H1 (cell line): ENCODE measurements around the gene MGRN1. TPM values are rescaled to one million over a fixed set of nuclear protein-coding genes. Genes with fewer than 3 reads are reported as not detected.

Source experiments
- CTCF ChIA-PET: fragments of 300-600 bp; sonication (Branson Sonifier 250); formaldehyde crosslinking; loops from one replicate; lab custom pipeline; 2021; ENCODE audit not compliant: partially characterized antibody; lab: Charles Lee
- POLR2A ChIA-PET: fragments of 300-600 bp; sonication (Branson Sonifier 250); formaldehyde crosslinking; loops from one replicate; lab custom pipeline; 2021; ENCODE audit warnings: inconsistent platforms; ENCODE audit not compliant: partially characterized antibody; lab: Charles Lee
- DNase-seq, 2 experiments: peaks; one replicate each; pipeline versions ENCODE4 v3.0.0 to v3.0.0-alpha.2; 2010 to 2022; ENCODE audit warnings: low spot score in 2 of 2, low read depth in 1 of 2, mixed read lengths in 1 of 2
- FAIRE-seq: peaks from 2 replicates; lab custom pipeline; 2011; peaks lifted over from hg19 to GRCh38; lab: Jason Lieb, UNC
- H2AFZ ChIP-seq: 2 replicates; pipeline ENCODE4 v1.8.1; 2012; ENCODE audit warnings: low read length, inconsistent platforms
- H2AK5ac ChIP-seq: 2 replicates; pipeline ENCODE4 v1.6.1; 2013; ENCODE audit warnings: low read depth, low read length
- H2BK120ac ChIP-seq: replicated peaks from 2 replicates; pipeline ENCODE3; 2013; ENCODE audit warnings: low read depth, low read length, inconsistent platforms
- H2BK12ac ChIP-seq: 2 replicates; pipeline ENCODE4 v1.6.1; 2013; ENCODE audit warnings: low read depth, low read length
- H2BK15ac ChIP-seq: 2 replicates; pipeline ENCODE4 v1.6.1; 2013; ENCODE audit warnings: low read length
- H2BK20ac ChIP-seq: 2 replicates; pipeline ENCODE4 v1.6.1; 2013; ENCODE audit warnings: low read length
- H2BK5ac ChIP-seq: 2 replicates; pipeline ENCODE4 v1.6.1; 2013; ENCODE audit warnings: low read depth, low read length
- H3K14ac ChIP-seq: 2 replicates; pipeline ENCODE4 v1.6.1; 2013; ENCODE audit warnings: inconsistent platforms; ENCODE audit not compliant: insufficient read length
- H3K18ac ChIP-seq: 2 replicates; pipeline ENCODE4 v1.6.1; 2013; ENCODE audit warnings: low read length; ENCODE audit errors: extremely low read depth
- H3K23ac ChIP-seq: 2 replicates; pipeline ENCODE4 v1.6.1; 2013; ENCODE audit warnings: inconsistent platforms; ENCODE audit not compliant: insufficient read length
- H3K23me2 ChIP-seq: 2 replicates; pipeline ENCODE4 v1.6.1; 2013; ENCODE audit warnings: low read depth, low read length
- H3K27ac ChIP-seq: 2 replicates; pipeline ENCODE4 v1.6.1; 2011; ENCODE audit warnings: low read depth, low read length, inconsistent platforms
- H3K27me3 ChIP-seq, 4 experiments: replicated peaks in 1 of 4; 1 replicate in 1 of 4; 2 replicates in 3 of 4; pipeline versions ENCODE4 v1.6.1 to v1.8.1; 2011 to 2013; ENCODE audit warnings: low read length in 3 of 4, mild to moderate bottlenecking in 3 of 4, inconsistent platforms in 2 of 4, mixed read lengths in 2 of 4, moderate library complexity in 1 of 4; ENCODE audit not compliant: control insufficient read depth in 3 of 4, insufficient read depth in 3 of 4; ENCODE audit errors: extremely low read depth in 1 of 4
- H3K36me3 ChIP-seq, 4 experiments: 2 replicates each; pipeline versions ENCODE4 v1.6.1 to v1.8.1; 2011 to 2013; ENCODE audit warnings: mild to moderate bottlenecking in 4 of 4, low read length in 3 of 4, moderate library complexity in 2 of 4, control low read depth in 1 of 4, inconsistent platforms in 1 of 4; ENCODE audit not compliant: insufficient read depth in 4 of 4, control insufficient read depth in 2 of 4
- H3K4ac ChIP-seq: replicated peaks from 2 replicates; pipeline ENCODE3; 2013; ENCODE audit warnings: low read length, low read depth, mixed read lengths, inconsistent platforms; ENCODE audit not compliant: insufficient read length
- H3K4me1 ChIP-seq, 4 experiments: replicated peaks in 1 of 4; 1 replicate in 1 of 4; 2 replicates in 3 of 4; pipeline versions ENCODE4 v1.6.1 to v1.8.1; 2011 to 2013; ENCODE audit warnings: low read length in 3 of 4, inconsistent platforms in 2 of 4, mixed read lengths in 1 of 4; ENCODE audit not compliant: insufficient read depth in 4 of 4, control insufficient read depth in 3 of 4
- H3K4me2 ChIP-seq, 2 experiments: 2 replicates each; pipeline versions ENCODE4 v1.6.1 to v1.8.1; 2011 to 2013; ENCODE audit warnings: low read depth in 2 of 2, low read length in 2 of 2, control low read depth in 1 of 2, inconsistent platforms in 1 of 2, mild to moderate bottlenecking in 1 of 2; ENCODE audit not compliant: insufficient read depth in 1 of 2
- H3K4me3 ChIP-seq, 4 experiments: fragments of 200-600, 300-600 bp in 1 of 4; sonication (generic), shearing (Covaris generic), sonication (Bioruptor Twin) in 1 of 4; 2 replicates each; pipeline versions ENCODE4 v1.5.1 to v1.8.1; 2011 to 2016; ENCODE audit warnings: low read length in 4 of 4, low read depth in 3 of 4, control low read depth in 2 of 4, inconsistent platforms in 2 of 4, mild to moderate bottlenecking in 2 of 4, mixed read lengths in 1 of 4, moderate library complexity in 1 of 4; ENCODE audit not compliant: insufficient read depth in 2 of 4; ENCODE audit errors: extremely low read depth in 1 of 4
- H3K56ac ChIP-seq: replicated peaks from 2 replicates; pipeline ENCODE3; 2013; ENCODE audit warnings: low read depth, mild to moderate bottlenecking, mixed read lengths, low read length, inconsistent platforms; ENCODE audit not compliant: insufficient read length
- H3K79me1 ChIP-seq: 2 replicates; pipeline ENCODE4 v1.6.1; 2013; ENCODE audit warnings: low read depth, low read length, control low read depth
- H3K79me2 ChIP-seq, 2 experiments: 2 replicates each; pipeline versions ENCODE4 v1.6.1 to v1.8.1; 2012 to 2013; ENCODE audit warnings: low read length in 2 of 2, mild to moderate bottlenecking in 2 of 2, inconsistent platforms in 1 of 2; ENCODE audit not compliant: insufficient read depth in 2 of 2, control insufficient read depth in 1 of 2
- H3K9ac ChIP-seq, 4 experiments: replicated peaks in 1 of 4; 1 replicate in 1 of 4; 2 replicates in 3 of 4; pipeline versions ENCODE4 v1.6.1 to v1.8.1; 2011 to 2013; ENCODE audit warnings: low read depth in 3 of 4, low read length in 3 of 4, control low read depth in 2 of 4, mild to moderate bottlenecking in 2 of 4, moderate library complexity in 2 of 4, inconsistent platforms in 1 of 4; ENCODE audit errors: extremely low read depth in 1 of 4
- H3K9me3 ChIP-seq, 2 experiments: 2 replicates each; pipeline versions ENCODE4 v1.6.1 to v1.8.1; 2012 to 2013; ENCODE audit warnings: mild to moderate bottlenecking in 2 of 2, moderate library complexity in 2 of 2, control low read depth in 1 of 2, inconsistent platforms in 1 of 2, low read depth in 1 of 2, low read length in 1 of 2, mixed read lengths in 1 of 2; ENCODE audit not compliant: insufficient read depth in 2 of 2
- H4K20me1 ChIP-seq, 2 experiments: replicated peaks in 1 of 2; 2 replicates each; pipeline versions ENCODE3 to v1.8.1; 2011 to 2013; ENCODE audit warnings: inconsistent platforms in 2 of 2, low read length in 2 of 2, mild to moderate bottlenecking in 1 of 2; ENCODE audit not compliant: insufficient read depth in 2 of 2, control insufficient read depth in 1 of 2
- H4K5ac ChIP-seq: 2 replicates; pipeline ENCODE4 v1.6.1; 2013; ENCODE audit warnings: low read length, low read depth, mixed read lengths, inconsistent platforms; ENCODE audit not compliant: insufficient read length
- H4K8ac ChIP-seq: 2 replicates; pipeline ENCODE4 v1.8.0; 2013; ENCODE audit warnings: mild to moderate bottlenecking, moderate library complexity, low read length, inconsistent platforms; ENCODE audit not compliant: insufficient read depth; ENCODE audit errors: extremely low read depth
- H4K91ac ChIP-seq: replicated peaks from 2 replicates; pipeline ENCODE3; 2013; ENCODE audit warnings: low read length, mixed read lengths, inconsistent platforms; ENCODE audit not compliant: insufficient read length
- KDM1A ChIP-seq: fragments of 200-600, 300-600 bp; sonication (generic); IDR thresholded peaks from 2 replicates; pipeline ENCODE4 v1.7.1; 2016; ENCODE audit warnings: mild to moderate bottlenecking, low read length, borderline replicate concordance
- POLR2A ChIP-seq, 2 experiments: IDR thresholded peaks; 1 replicate in 1 of 2; 2 replicates in 1 of 2; pipeline ENCODE4 v1.6.1; 2011; ENCODE audit warnings: low read depth in 2 of 2, low read length in 2 of 2, mild to moderate bottlenecking in 2 of 2; ENCODE audit errors: control extremely low read depth in 1 of 2
- POLR2AphosphoS5 ChIP-seq: IDR thresholded peaks from 2 replicates; pipeline ENCODE4 v1.6.1; 2011; ENCODE audit warnings: low read depth, low read length
- RXRA ChIP-seq: IDR thresholded peaks from 2 replicates; pipeline ENCODE4 v1.6.1; 2011; ENCODE audit warnings: low read depth, mild to moderate bottlenecking, low read length, moderate library complexity; ENCODE audit not compliant: insufficient read depth
- WGBS, 2 experiments: shearing (Covaris generic) in 1 of 2; methylation state at CpG; one replicate each; pipeline versions ENCODE4 v1.1.6 to v1.1.7; 2013 to 2015; ENCODE audit warnings: low lambda C conversion rate in 2 of 2, mixed read lengths in 2 of 2, inconsistent platforms in 1 of 2, low coverage in 1 of 2, missing lambda C conversion rate in 1 of 2; ENCODE audit not compliant: insufficient replicate concordance in 2 of 2, insufficient coverage in 1 of 2, insufficient read length in 1 of 2; ENCODE audit errors: extremely low coverage in 1 of 2, missing lambda C conversion rate in 1 of 2; 5-methylcytosine and 5-hydroxymethylcytosine counted together
- polyA plus RNA-seq, 7 experiments: library from polyadenylated mRNA; depleted of rRNA in 3 of 7; stranded (reverse) in 5 of 7; unstranded in 2 of 7; fragments of >200 nt in 5 of 7; fragments of 200-250 nt in 2 of 7; gene quantifications; 1 replicate in 5 of 7; 2 replicates in 1 of 7; 4 replicates in 1 of 7; pipeline versions ENCODE4 v1.2.1 to v1.2.3, GENCODE V29; 2011 to 2013; ENCODE audit warnings: missing spikeins in 2 of 7, mixed read lengths in 2 of 7
- total RNA-seq: library from RNA; stranded (reverse); fragmentation: NEBNext Ultra II Directional; extraction: Animal tissue kit (Norgen Biotek cat#: 25700); gene quantifications from 2 replicates; pipeline ENCODE4 v1.2.1, GENCODE V29; 2021

MGRN1 gene
- total and polyA plus RNA-seq, 2 of the 8 experiments (the other 6 are each of a cell fraction or from before 2014, with no cell fraction given): 15.0 to 82.3 TPM

DNA sequence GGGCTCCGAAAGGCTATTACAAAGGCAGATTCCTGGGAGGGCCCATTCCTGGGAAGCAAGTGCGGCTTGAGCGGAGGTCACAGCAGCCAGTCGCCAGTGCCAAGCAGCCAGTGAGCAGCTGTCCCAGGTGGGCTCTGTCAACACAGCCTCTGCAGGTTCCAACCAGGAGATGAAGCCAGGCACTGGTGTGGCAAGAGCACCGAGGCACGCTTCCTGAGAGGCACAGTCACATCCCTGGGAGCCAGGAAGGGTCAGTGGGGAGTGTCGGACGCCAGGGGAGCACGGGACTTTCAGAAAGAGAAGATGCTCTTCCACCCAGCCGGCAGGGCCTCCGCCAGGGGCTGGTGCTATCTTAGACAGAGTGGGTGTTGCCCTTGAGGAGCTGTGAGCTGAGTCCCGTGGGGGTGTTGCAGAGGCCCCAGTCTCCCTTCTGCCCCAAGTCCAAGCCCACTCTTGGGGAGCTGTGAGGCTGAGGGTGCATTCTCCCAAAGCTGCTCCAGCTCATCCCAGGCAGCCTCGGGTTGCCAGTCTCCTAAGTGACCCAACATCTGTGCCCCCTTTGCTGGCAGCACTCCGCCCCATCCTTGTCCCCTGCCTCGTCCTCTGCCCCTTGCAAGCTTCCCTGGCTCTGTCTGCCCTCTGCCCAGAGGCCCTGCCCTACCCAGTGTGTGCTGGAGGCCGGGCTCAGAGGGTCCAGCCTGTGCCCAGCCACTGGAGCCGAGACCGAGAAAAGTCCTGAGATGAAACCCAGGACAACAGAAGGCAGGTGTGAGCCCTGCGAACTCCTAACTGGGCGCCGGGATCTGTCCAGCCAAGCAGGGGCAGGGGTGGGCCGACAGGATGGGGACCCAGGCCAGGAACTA is 16.6 kb upstream of the MGRN1 start:
- no peak overlapping the region for H2BK15ac ChIP-seq
- H3K18ac ChIP-seq: no peak overlapping the region
- no peak overlapping the region for H3K14ac ChIP-seq
- H3K4ac ChIP-seq: no peak overlapping the region
- H2AFZ ChIP-seq: no peak overlapping the region
- no peak overlapping the region for H3K9ac ChIP-seq
- H4K8ac ChIP-seq: no peak overlapping the region; the same call in 1 of the 2 replicates
- FAIRE-seq (no peak), DNase-seq (no peak)
- TF ChIP-seq POLR2A (IDR thresholded peaks at IDR 0.05; ENCODE audit: control extremely low read depth in 1 of 2, low read depth in 2 of 2, low read length in 2 of 2): peak in 1 of 2 experiments; percentile 56; a peak in 2 of 3 replicates
- no peak for TF ChIP-seq KDM1A
- peak; percentile 79 for TF ChIP-seq POLR2AphosphoS5
- no peak for TF ChIP-seq RXRA
- peaks cover 13 to 16% of the 10 kb centered on the region in 2 experiments for H4K20me1 ChIP-seq
- no peak overlapping the region for H2BK12ac ChIP-seq
- H3K4me1 ChIP-seq: peaks cover 0 to 19% (median 15%) of the 10 kb centered on the region in 4 experiments; a peak in 6 of 7 replicates
- peaks cover 2 to 20% (median 11%) of the 10 kb centered on the region in 4 experiments; a peak in 4 of 8 replicates for H3K36me3 ChIP-seq
- no peak overlapping the region for H3K56ac ChIP-seq
- H2BK120ac ChIP-seq: no peak overlapping the region
- no peak overlapping the region; the same call in 1 of the 2 replicates for H3K27ac ChIP-seq
- H3K23me2 ChIP-seq: no peaks in the 10 kb centered on the region; the same call in 1 of the 2 replicates
- H3K4me2 ChIP-seq: no peak overlapping the region
- H3K9me3 ChIP-seq: no peaks in the 10 kb centered on the region
- WGBS, 2 experiments: 96% methylated on average over 22 of the region's 22 CpGs; no CpG with 5 or more reads in 1 of the 2 experiments
- POLR2A ChIA-PET: interaction anchor here (1.8 to 13.3 kb wide), 3 partner anchors 6 to 14 kb away, joined by 5 to 126 read pairs (median 55); partner anchors contain the start of gene UBALD1
- no peak overlapping the region for H2BK20ac ChIP-seq
- H2AK5ac ChIP-seq: no peak overlapping the region
- H3K4me3 ChIP-seq: no peak overlapping the region
- peaks cover 8 to 32% of the 10 kb centered on the region in 2 experiments; a peak in 3 of 4 replicates for H3K79me2 ChIP-seq
- no peaks in the 10 kb centered on the region for H3K27me3 ChIP-seq
- no peak overlapping the region for H3K23ac ChIP-seq
- H2BK5ac ChIP-seq: no peak overlapping the region
- H3K79me1 ChIP-seq: peaks cover 5% of the 10 kb centered on the region; the same call in 1 of the 2 replicates
- H4K5ac ChIP-seq: no peak overlapping the region
- CTCF ChIA-PET: interaction anchor here (1.4 to 5.0 kb wide), 5 partner anchors 15 to 56 kb away, joined by 3 to 21 read pairs (median 3); partner anchors contain the start of gene MGRN1
- no peak overlapping the region for H4K91ac ChIP-seq
